Measurements from ENCODE around the gene ADK.
A peak's percentile ranks its signal among the peaks of the same experiment; 100 is the strongest.
"Not testable (repeated sequence)": the region's sequence is repeated elsewhere in the genome, so short reads cannot be mapped to it uniquely, and the experiment has no call there.

ADK gene

GRCh38 chr10:74146980-74147379 lies 4.0 kb upstream of the ADK start:
- DNase-seq: not testable (repeated sequence)

- DNase-seq: peak; percentile 82
Observed at GRCh38 chr10:74150204-74150989, 624 bp upstream of the ADK start, which contains the start of gene AP3M1. AP3M1 (minus strand) TSS chr10:74150828; CDS start chr10:74138379, 12,449 bp downstream.

GRCh38 chr10:74151879-74152722 lies 1.1 kb downstream of the ADK start:
- no peak for DNase-seq

- DNase-seq: no peak
Observed at GRCh38 chr10:74153123-74153522, 2.1 kb downstream of the ADK start.

GRCh38 chr10:74153676-74154075 lies 2.7 kb downstream of the ADK start:
- no peak for DNase-seq

GRCh38 chr10:74156919-74157289 lies 5.9 kb downstream of the ADK start:
- no peak for DNase-seq

GRCh38 chr10:74160013-74160412 lies 9.0 kb downstream of the ADK start:
- DNase-seq: no peak

- DNase-seq: no peak
Observed at GRCh38 chr10:74163319-74164068, 12.5 kb downstream of the ADK start.

- DNase-seq: no peak
Observed at GRCh38 chr10:74164716-74165529, 13.9 kb downstream of the ADK start.

GRCh38 chr10:74165530-74165901 lies 14.5 kb downstream of the ADK start:
- DNase-seq: no peak

- DNase-seq: no peak
Observed at GRCh38 chr10:74167443-74167842, 16.4 kb downstream of the ADK start.

- DNase-seq: no peak
Observed at GRCh38 chr10:74171625-74172024, 20.6 kb downstream of the ADK start.

GRCh38 chr10:74174521-74174920 lies 23.5 kb downstream of the ADK start:
- DNase-seq: no peak

GRCh38 chr10:74175510-74176379 lies 24.7 kb downstream of the ADK start:
- no peak for DNase-seq

GRCh38 chr10:74176380-74177139 lies 25.5 kb downstream of the ADK start:
- peak; percentile 98 for DNase-seq

- peak; percentile 63 for DNase-seq
Observed at GRCh38 chr10:74177140-74177677, 26.2 kb downstream of the ADK start.

- no peak for DNase-seq
Observed at GRCh38 chr10:74178042-74178791, 27.2 kb downstream of the ADK start.

GRCh38 chr10:74179111-74179710 lies 28.2 kb downstream of the ADK start:
- no peak for DNase-seq

- DNase-seq: no peak
Observed at GRCh38 chr10:74186678-74187077, 35.7 kb downstream of the ADK start.

All from activated naive CD4-positive, alpha-beta T cell treated with Interleukin-2 at 50 U/mL for 16 hours (primary cell).